ENCODE data around the gene SURF6.
"Not testable (repeated sequence)": the region's sequence is repeated elsewhere in the genome, so short reads cannot be mapped to it uniquely, and the experiment has no call there.

SURF6 gene

GRCh38 chr9:133329306-133330156 lies 6.5 kb downstream of the SURF6 start:
- in situ Hi-C loops (cut with MboI; ENCODE audit: low sequenced_read_pairs), result not testable (repeated sequence)

- in situ Hi-C loops (cut with MboI; ENCODE audit: low sequenced_read_pairs), result no loop called here
Measured at GRCh38 chr9:133327834-133328484, 8.0 kb downstream of the SURF6 start.

- in situ Hi-C loops (cut with MboI; ENCODE audit: low sequenced_read_pairs), result not testable (repeated sequence)
Measured at GRCh38 chr9:133327021-133327420, 9.0 kb downstream of the SURF6 start.

GRCh38 chr9:133323991-133324703 lies 11.8 kb downstream of the SURF6 start:
- in situ Hi-C loops (cut with MboI; ENCODE audit: low sequenced_read_pairs), result no loop called here

- in situ Hi-C loops (cut with MboI; ENCODE audit: low sequenced_read_pairs), result no loop called here
Measured at GRCh38 chr9:133323211-133323610, 12.8 kb downstream of the SURF6 start.

- in situ Hi-C loops (cut with MboI; ENCODE audit: low sequenced_read_pairs), result no loop called here
Measured at GRCh38 chr9:133322701-133323100, 13.3 kb downstream of the SURF6 start.

- in situ Hi-C loops (cut with MboI; ENCODE audit: low sequenced_read_pairs), result no loop called here
Measured at GRCh38 chr9:133321411-133321935, 14.5 kb downstream of the SURF6 start.

GRCh38 chr9:133320421-133320881 lies 15.5 kb downstream of the SURF6 start:
- in situ Hi-C loops (cut with MboI; ENCODE audit: low sequenced_read_pairs), result no loop called here

- in situ Hi-C loops (cut with MboI; ENCODE audit: low sequenced_read_pairs), result not testable (repeated sequence)
Measured at GRCh38 chr9:133317551-133317950, 18.4 kb downstream of the SURF6 start.

- in situ Hi-C loops (cut with MboI; ENCODE audit: low sequenced_read_pairs), result no loop called here
Measured at GRCh38 chr9:133315997-133316396, 20.0 kb downstream of the SURF6 start.

GRCh38 chr9:133309608-133310007 lies 26.4 kb downstream of the SURF6 start:
- in situ Hi-C loops (cut with MboI; ENCODE audit: low sequenced_read_pairs), result no loop called here

GRCh38 chr9:133307301-133307700 lies 28.7 kb downstream of the SURF6 start:
- in situ Hi-C loops (cut with MboI; ENCODE audit: low sequenced_read_pairs), result no loop called here

- in situ Hi-C loops (cut with MboI; ENCODE audit: low sequenced_read_pairs), result no loop called here
Measured at GRCh38 chr9:133306242-133307204, 29.5 kb downstream of the SURF6 start.

- in situ Hi-C loops (cut with MboI; ENCODE audit: low sequenced_read_pairs), result no loop called here
Measured at GRCh38 chr9:133305731-133306130, 30.3 kb downstream of the SURF6 start.

- in situ Hi-C loops (cut with MboI; ENCODE audit: low sequenced_read_pairs), result no loop called here
Measured at GRCh38 chr9:133304477-133305377, 31.3 kb downstream of the SURF6 start.

GRCh38 chr9:133304158-133304470 lies 31.9 kb downstream of the SURF6 start:
- in situ Hi-C loops (cut with MboI; ENCODE audit: low sequenced_read_pairs), result no loop called here

- in situ Hi-C loops (cut with MboI; ENCODE audit: low sequenced_read_pairs), result no loop called here
Measured at GRCh38 chr9:133303266-133304157, 32.5 kb downstream of the SURF6 start.

Data from HL-60/S4 treated with retinoic acid at 250 ng/mL for 4 days and 3 days (cell line).